Measurements from ENCODE around the gene PCBP3.

Gene PCBP3

DNA sequence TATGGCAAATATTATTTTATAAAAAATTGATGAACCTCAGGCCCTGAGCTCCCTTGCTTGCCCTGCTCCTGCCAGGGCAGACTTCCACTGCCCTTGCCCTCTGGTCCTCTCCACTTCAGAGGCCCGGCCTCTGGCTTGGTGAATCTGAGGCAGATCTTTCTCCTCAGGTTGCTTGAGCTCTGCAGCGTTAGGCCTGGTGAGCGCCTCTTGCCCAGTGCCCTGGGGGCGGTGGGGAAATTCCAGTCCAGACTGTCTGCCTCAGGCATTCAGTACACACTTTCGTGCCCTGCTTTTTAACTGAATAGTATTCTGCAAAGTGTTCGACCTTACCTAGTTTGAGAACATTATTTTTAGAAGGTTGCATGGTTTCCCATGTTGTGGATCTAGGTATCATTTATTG is 98.2 kb downstream of the PCBP3 start:
- no peak overlapping the region for H3K27ac ChIP-seq

GRCh38 chr21:45742247-45742646 is 98.7 kb downstream of the PCBP3 start:
- H3K27ac ChIP-seq, result no peak overlapping the region
- TF ChIP-seq ZFX (IDR thresholded peaks at IDR 0.05; ENCODE audit: borderline replicate concordance) (no peak), CTCF (IDR thresholded peaks at IDR 0.05) (no peak)

More for the DNA sequence above, 98.2 kb downstream of the PCBP3 start:
- TF ChIP-seq CTCF (IDR thresholded peaks at IDR 0.05) (no peak), ZFX (IDR thresholded peaks at IDR 0.05; ENCODE audit: borderline replicate concordance) (no peak)

DNA sequence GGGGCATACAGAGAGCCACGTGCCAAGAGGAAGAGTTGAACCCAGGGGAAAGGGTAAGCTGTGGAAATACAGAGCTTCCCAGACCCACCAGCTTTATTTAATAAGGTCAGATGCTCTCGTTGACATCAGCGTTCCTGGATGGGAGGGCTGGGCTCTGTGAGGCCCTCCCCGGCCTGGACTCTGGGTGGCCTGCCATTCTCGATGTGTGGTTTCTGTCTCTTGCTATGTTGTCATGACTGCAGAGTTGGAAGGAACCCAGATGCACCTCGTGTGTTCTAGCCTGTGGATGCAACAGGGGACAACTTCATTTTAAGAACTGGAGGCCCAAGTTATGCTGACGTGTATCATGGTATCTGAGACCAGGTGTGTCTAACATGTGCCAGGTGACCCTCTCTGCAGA is 101.7 kb downstream of the PCBP3 start:
- no peak overlapping the region for H3K27ac ChIP-seq
- TF ChIP-seq ZFX (IDR thresholded peaks at IDR 0.05; ENCODE audit: borderline replicate concordance) (no peak), CTCF (IDR thresholded peaks at IDR 0.05) (no peak)

DNA sequence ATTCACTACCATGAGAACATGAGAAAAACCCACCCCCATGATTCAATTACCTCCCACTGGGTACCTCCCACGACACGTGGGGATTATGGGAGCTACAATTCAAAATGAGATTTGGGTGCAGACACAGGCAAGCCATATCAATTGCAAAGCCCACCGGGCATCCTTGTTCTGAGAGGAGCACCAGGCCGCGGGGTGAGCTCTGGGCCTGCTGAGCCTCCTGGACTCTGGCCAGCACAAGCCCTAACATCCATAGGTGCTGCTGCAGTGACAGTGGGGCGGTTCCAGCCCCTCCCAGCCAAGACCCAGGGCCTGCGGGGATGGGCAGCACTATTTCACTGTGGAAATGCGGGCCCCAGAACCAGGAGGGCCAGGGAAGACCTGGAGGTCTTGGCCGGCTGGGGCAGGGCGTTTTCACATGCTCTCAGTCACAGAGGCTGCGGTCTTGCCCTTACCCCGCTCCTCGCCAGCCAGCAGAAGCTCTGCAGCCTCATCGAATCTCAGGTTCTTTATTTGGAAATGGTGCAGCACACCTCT is 103.8 kb downstream of the PCBP3 start:
- H3K27ac ChIP-seq, result no peak overlapping the region
- TF ChIP-seq ZFX (IDR thresholded peaks at IDR 0.05; ENCODE audit: borderline replicate concordance), result no peak
- TF ChIP-seq CTCF (IDR thresholded peaks at IDR 0.05), result no peak

GRCh38 chr21:45747802-45748445 is 104.4 kb downstream of the PCBP3 start:
- TF ChIP-seq ZFX (IDR thresholded peaks at IDR 0.05; ENCODE audit: borderline replicate concordance) (no peak), CTCF (IDR thresholded peaks at IDR 0.05) (no peak)
- no peak overlapping the region for H3K27ac ChIP-seq

GRCh38 chr21:45748593-45748992 is 105.1 kb downstream of the PCBP3 start:
- no peak overlapping the region for H3K27ac ChIP-seq
- TF ChIP-seq CTCF (IDR thresholded peaks at IDR 0.05) (no peak), ZFX (IDR thresholded peaks at IDR 0.05; ENCODE audit: borderline replicate concordance) (no peak)

- no peak overlapping the region for H3K27ac ChIP-seq
- TF ChIP-seq CTCF (IDR thresholded peaks at IDR 0.05) (no peak), ZFX (IDR thresholded peaks at IDR 0.05; ENCODE audit: borderline replicate concordance) (no peak)
Observed at GRCh38 chr21:45749974-45750373, 106.4 kb downstream of the PCBP3 start.

All from 22Rv1 (cell line).